ENCODE results near the gene SRD5A3. TPM values are rescaled to one million over a fixed set of nuclear protein-coding genes. Genes with fewer than 3 reads are reported as not detected.
A peak's percentile ranks its signal among the peaks of the same experiment; 100 is the strongest.
"Not testable (repeated sequence)": the region's sequence is repeated elsewhere in the genome, so short reads cannot be mapped to it uniquely, and the experiment has no call there.

SRD5A3 gene
- total RNA-seq, 1 experiment from 2014 or later: 7.3 TPM

GRCh38 chr4:55358668-55359067, 12.6 kb downstream of the SRD5A3 start:
- H3K36me3 ChIP-seq (ENCODE audit: low read depth): no peaks in the 10 kb centered on the region
- H3K27ac ChIP-seq: peak overlapping the region; percentile 85
- no peak overlapping the region; the same call in 1 of the 2 replicates for H3K4me3 ChIP-seq
- peaks cover 54% of the 10 kb centered on the region for H3K4me1 ChIP-seq (replicated peaks; ENCODE audit: insufficient read depth)
- no peaks in the 10 kb centered on the region for H3K79me2 ChIP-seq (ENCODE audit: low read depth)
- intact Hi-C loops (cut with micrococcal nuclease; ENCODE audit: unreplicated experiment): no loop called here
- H3F3A ChIP-seq (ENCODE audit: insufficient read depth, low read depth): peaks cover 35% of the 10 kb centered on the region
- POLR2A ChIA-PET (ENCODE audit: unreplicated experiment): interaction anchor here (0.5 to 0.6 kb wide), 3 partner anchors 28 to 1029 kb away, joined by 3 to 5 read pairs (median 3); partner anchors contain the start of gene AASDH
- no peak overlapping the region for H2AFZ ChIP-seq
- no TSS peak for BruUV-seq (replicated peaks)
- H4K20me1 ChIP-seq (ENCODE audit: insufficient read depth): no peaks in the 10 kb centered on the region
- CTCF ChIA-PET: no interaction called here
- peak in 1 of 2 experiments; percentile 84 for DNase-seq
- no peak for TF ChIP-seq CTCF (conservative IDR thresholded peaks at IDR 0.05)
- no peak for TF ChIP-seq EZH2 (IDR thresholded peaks at IDR 0.05; ENCODE audit: low read depth)
- peak overlapping the region; percentile 45 for H3K4me2 ChIP-seq
- no peaks in the 10 kb centered on the region for H3K27me3 ChIP-seq (ENCODE audit: insufficient read depth, low read depth)
- no peaks in the 10 kb centered on the region for H3K9me3 ChIP-seq (ENCODE audit: insufficient read depth, low read depth)
- no peaks in the 10 kb centered on the region for H3K9me2 ChIP-seq (ENCODE audit: insufficient read depth)

GRCh38 chr4:55359397-55359916, 13.4 kb downstream of the SRD5A3 start:
- Histone ChIP-seq H3K9me2 (ENCODE audit: insufficient read depth) (no peaks in the 10 kb centered on the region), H3K4me3 (no peak overlapping the region), H3K9me3 (ENCODE audit: insufficient read depth, low read depth) (no peaks in the 10 kb centered on the region), H2AFZ (no peak overlapping the region), H3K79me2 (ENCODE audit: low read depth) (no peaks in the 10 kb centered on the region), H3K36me3 (ENCODE audit: low read depth) (no peaks in the 10 kb centered on the region), H3K27me3 (ENCODE audit: insufficient read depth, low read depth) (no peaks in the 10 kb centered on the region), H4K20me1 (ENCODE audit: insufficient read depth) (no peaks in the 10 kb centered on the region), H3K4me1 (replicated peaks; ENCODE audit: insufficient read depth) (peaks cover 54% of the 10 kb centered on the region), H3F3A (ENCODE audit: insufficient read depth, low read depth) (peaks cover 35% of the 10 kb centered on the region), H3K27ac (peak overlapping the region; percentile 85), H3K4me2 (peak overlapping the region; percentile 45)
- POLR2A ChIA-PET (ENCODE audit: unreplicated experiment): interaction anchor here (0.6 to 0.7 kb wide), 3 partner anchors 14 to 1028 kb away, joined by 3 to 5 read pairs (median 3); partner anchors contain the start of gene AASDH
- CTCF ChIA-PET: no interaction called here
- no peak for DNase-seq
- intact Hi-C loops (cut with micrococcal nuclease; ENCODE audit: unreplicated experiment): no loop called here
- TF ChIP-seq EZH2 (IDR thresholded peaks at IDR 0.05; ENCODE audit: low read depth) (no peak), CTCF (conservative IDR thresholded peaks at IDR 0.05) (no peak)
- BruUV-seq (replicated peaks): TSS peak; percentile 52

- peaks cover 35% of the 10 kb centered on the region for H3K4me1 ChIP-seq (replicated peaks; ENCODE audit: insufficient read depth)
- POLR2A ChIA-PET (ENCODE audit: unreplicated experiment); H2AFZ ChIP-seq; H3K4me2 ChIP-seq; H3K36me3 ChIP-seq (ENCODE audit: low read depth); H3K27me3 ChIP-seq (ENCODE audit: insufficient read depth, low read depth); H4K20me1 ChIP-seq (ENCODE audit: insufficient read depth); BruUV-seq (replicated peaks); H3K9me2 ChIP-seq (ENCODE audit: insufficient read depth); H3K9me3 ChIP-seq (ENCODE audit: insufficient read depth, low read depth); H3K4me3 ChIP-seq; H3K79me2 ChIP-seq (ENCODE audit: low read depth); DNase-seq; H3K27ac ChIP-seq: not testable (repeated sequence)
- peaks cover 18% of the 10 kb centered on the region for H3F3A ChIP-seq (ENCODE audit: insufficient read depth, low read depth)
- intact Hi-C loops (cut with micrococcal nuclease; ENCODE audit: unreplicated experiment): loop anchor here (5.0 kb wide), 1 partner anchor 34 kb away; the partner anchor contains the start of gene TMEM165
- CTCF ChIA-PET: interaction anchor here (0.7 kb wide), 1 partner anchor 155 kb away, joined by 10 read pairs; no protein-coding TSS in a partner anchor
These were observed 16.9 kb downstream of the SRD5A3 start for GRCh38 chr4:55362938-55363337.
